Omental fat pad (tissue), 4 donors: ENCODE data around the gene PGAP2. TPM values are rescaled to one million over a fixed set of nuclear protein-coding genes. Genes with fewer than 3 reads are reported as not detected.

Experiments used
- ATAC-seq: fragments of 150-250 bp; one replicate; pipeline ENCODE4 v1.9.1; 2016; ENCODE audit warnings: mild to moderate bottlenecking, moderate library complexity; ENCODE audit not compliant: low FRiP score
- DNase-seq: peaks from one replicate; pipeline ENCODE4 v3.0.0-alpha.2; 2019; ENCODE audit warnings: low spot score
- CTCF ChIP-seq, 3 donors: fragments of 450-650 bp; IDR thresholded peaks; one replicate each; pipeline ENCODE4 v1.5.1; 2016 to 2017; ENCODE audit warnings: antibody characterized with exemption in 3 of 3, mild to moderate bottlenecking in 3 of 3, moderate library complexity in 2 of 3
- total RNA-seq, 4 donors: library from RNA; depleted of rRNA; stranded (reverse); fragments of >200 nt; gene quantifications; one replicate each; pipeline ENCODE4 v1.1.0, GENCODE V29; 2016

Gene PGAP2
- total RNA-seq, 4 donors from 2014 or later = 6.2 to 12.3 (median 10.2) TPM

- DNase-seq = no peak
- no peak for TF ChIP-seq CTCF (IDR thresholded peaks at IDR 0.05)
- no peak for ATAC-seq
These were observed 24.5 kb downstream of the PGAP2 start for GRCh38 chr11:3832816-3833215.

GRCh38 chr11:3833449-3833848 is 25.1 kb downstream of the PGAP2 start:
- no peak for TF ChIP-seq CTCF (IDR thresholded peaks at IDR 0.05)
- ATAC-seq (no peak), DNase-seq (no peak)

GRCh38 chr11:3834349-3834663 is 25.9 kb downstream of the PGAP2 start:
- DNase-seq = no peak
- no peak for TF ChIP-seq CTCF (IDR thresholded peaks at IDR 0.05)
- no peak for ATAC-seq

GRCh38 chr11:3834664-3835461 is 26.5 kb downstream of the PGAP2 start:
- no peak for TF ChIP-seq CTCF (IDR thresholded peaks at IDR 0.05)
- ATAC-seq (peak; percentile 3), DNase-seq (no peak)

- no peak for TF ChIP-seq CTCF (IDR thresholded peaks at IDR 0.05)
- DNase-seq (no peak), ATAC-seq (no peak)
These were observed 27.4 kb downstream of the PGAP2 start for GRCh38 chr11:3835751-3836150.

- ATAC-seq = no peak
- DNase-seq = no peak
- TF ChIP-seq CTCF (IDR thresholded peaks at IDR 0.05) = no peak
These were observed 28.5 kb downstream of the PGAP2 start for GRCh38 chr11:3836903-3837302.

GRCh38 chr11:3837793-3838192 is 29.4 kb downstream of the PGAP2 start:
- ATAC-seq = no peak
- no peak for TF ChIP-seq CTCF (IDR thresholded peaks at IDR 0.05)
- no peak for DNase-seq
